SU-DHL-6 (cell line): ENCODE measurements around the gene AJUBA.

Experiments used
- CTCF ChIP-seq: fragments of 200-600 bp; sonication (generic); IDR thresholded peaks from one replicate; pipeline ENCODE4 v1.5.1; 2017; ENCODE audit warnings: antibody characterized with exemption, mild to moderate bottlenecking, low read length, moderate library complexity; ENCODE audit not compliant: insufficient read depth, poor library complexity, severe bottlenecking
- EZH2phosphoT487 ChIP-seq: fragments of 200-600 bp; sonication (generic), shearing (Covaris generic); conservative IDR thresholded peaks from 2 replicates; pipeline ENCODE4 v1.6.1; 2018; ENCODE audit warnings: mild to moderate bottlenecking, antibody characterized with exemption, low read length, moderate library complexity, mixed read lengths

GRCh38 chr14:22978487-22978837, 3.9 kb downstream of the AJUBA start:
- TF ChIP-seq CTCF (no peak), EZH2phosphoT487 (no peak)
